Measurements from ENCODE around the gene AP1G2. TPM values are rescaled to one million over a fixed set of nuclear protein-coding genes. Genes with fewer than 3 reads are reported as not detected.

The AP1G2 gene
- total RNA-seq, 2 experiments from 2014 or later, result 306 to 333 TPM

- peaks cover 35% of the 10 kb centered on the region for H3K36me3 Mint-ChIP-seq (ENCODE audit: low read depth)
These were observed 9.1 kb downstream of the AP1G2 start for GRCh38 chr14:23558346-23559009.

GRCh38 chr14:23557946-23558345, 9.6 kb downstream of the AP1G2 start:
- H3K4me3 Mint-ChIP-seq, result peak overlapping the region; percentile 90
- H3K27ac Mint-ChIP-seq, result peak overlapping the region; percentile 70
- no peaks in the 10 kb centered on the region for H3K9me3 Mint-ChIP-seq
- peaks cover 44% of the 10 kb centered on the region for H3K4me1 Mint-ChIP-seq
- no peak for DNase-seq
- peaks cover 32% of the 10 kb centered on the region for H3K36me3 Mint-ChIP-seq (ENCODE audit: low read depth)
- CTCF ChIA-PET, result interaction anchor here (1.2 to 8.6 kb wide), 7 partner anchors 9 to 776 kb away, joined by 3 to 96 read pairs (median 3); partner anchors contain the start of gene AP1G2
- no peaks in the 10 kb centered on the region for H3K27me3 Mint-ChIP-seq
- POLR2A ChIA-PET, result interaction anchor here (0.6 kb wide), 1 partner anchor 8 kb away, joined by 3 read pairs; no protein-coding TSS in a partner anchor

More at GRCh38 chr14:23558346-23559009, 9.1 kb downstream of the AP1G2 start:
- peak overlapping the region; percentile 90 for H3K4me3 Mint-ChIP-seq
- peaks cover 47% of the 10 kb centered on the region for H3K4me1 Mint-ChIP-seq
- CTCF ChIA-PET, result interaction anchor here (1.0 to 8.6 kb wide), 7 partner anchors 9 to 775 kb away, joined by 3 to 96 read pairs (median 3); partner anchors contain the start of genes AP1G2 and PABPN1
- H3K27ac Mint-ChIP-seq, result peak overlapping the region; percentile 60
- no peaks in the 10 kb centered on the region for H3K9me3 Mint-ChIP-seq
- DNase-seq, result no peak
- POLR2A ChIA-PET, result interaction anchor here (0.5 to 0.6 kb wide), 3 partner anchors 8 to 102 kb away, joined by 3 to 4 read pairs (median 3); no protein-coding TSS in a partner anchor
- no peaks in the 10 kb centered on the region for H3K27me3 Mint-ChIP-seq

- POLR2A ChIA-PET, result interaction anchor here (0.6 kb wide), 1 partner anchor 9 kb away, joined by 3 read pairs; no protein-coding TSS in a partner anchor
- Mint-ChIP-seq H3K4me3 (peak overlapping the region; percentile 90), H3K36me3 (ENCODE audit: low read depth) (peaks cover 29% of the 10 kb centered on the region), H3K27ac (peak overlapping the region; percentile 70), H3K27me3 (no peaks in the 10 kb centered on the region), H3K4me1 (peaks cover 41% of the 10 kb centered on the region), H3K9me3 (no peaks in the 10 kb centered on the region)
- no peak for DNase-seq
- CTCF ChIA-PET, result interaction anchor here (1.0 to 8.6 kb wide), 5 partner anchors 10 to 396 kb away, joined by 3 to 96 read pairs (median 3); partner anchors contain the start of genes AP1G2 and DHRS4
These were observed 10.1 kb downstream of the AP1G2 start for GRCh38 chr14:23557521-23557920.

GRCh38 chr14:23556700-23557440, 10.7 kb downstream of the AP1G2 start:
- H3K4me3 Mint-ChIP-seq, result peak overlapping the region; percentile 90
- peaks cover 28% of the 10 kb centered on the region for H3K36me3 Mint-ChIP-seq (ENCODE audit: low read depth)
- POLR2A ChIA-PET, result interaction anchor here (0.6 kb wide), 1 partner anchor 12 kb away, joined by 3 read pairs; no protein-coding TSS in a partner anchor
- CTCF ChIA-PET, result interaction anchor here (1.0 to 8.6 kb wide), 4 partner anchors 10 to 397 kb away, joined by 3 to 96 read pairs (median 4); partner anchors contain the start of genes AP1G2 and DHRS4
- H3K9me3 Mint-ChIP-seq, result no peaks in the 10 kb centered on the region
- peak overlapping the region; percentile 96 for H3K27ac Mint-ChIP-seq
- H3K4me1 Mint-ChIP-seq, result peaks cover 43% of the 10 kb centered on the region
- DNase-seq, result no peak
- no peaks in the 10 kb centered on the region for H3K27me3 Mint-ChIP-seq

- Mint-ChIP-seq H3K4me3 (peak within 1 kb of the TSS; percentile 90), H3K27me3 (no peaks in the 10 kb centered on the region), H3K4me1 (peaks cover 49% of the 10 kb centered on the region), H3K36me3 (ENCODE audit: low read depth) (peaks cover 23% of the 10 kb centered on the region), H3K27ac (peak within 1 kb of the TSS; percentile 96), H3K9me3 (no peaks in the 10 kb centered on the region)
- POLR2A ChIA-PET, result interaction anchor here (0.6 kb wide), 3 partner anchors 13 to 790 kb away, joined by 3 to 8 read pairs (median 3); no protein-coding TSS in a partner anchor
- peak; percentile 96 for DNase-seq
- CTCF ChIA-PET, result interaction anchor here (1.0 to 8.6 kb wide), 3 partner anchors 16 to 398 kb away, joined by 3 to 96 read pairs (median 6); partner anchors contain the start of gene DHRS4
These were observed 11.5 kb downstream of the AP1G2 start, which contains the start of gene THTPA for GRCh38 chr14:23555882-23556699. THTPA (plus strand) TSS chr14:23556271; CDS start chr14:23556758, 487 bp downstream.

GRCh38 chr14:23555533-23555881, 12.1 kb downstream of the AP1G2 start:
- ChIA-PET CTCF (interaction anchor here (2.3 kb wide), 1 partner anchor 16 kb away, joined by 6 read pairs; no protein-coding TSS in a partner anchor), POLR2A (interaction anchor here (0.6 kb wide), 3 partner anchors 210 to 789 kb away, joined by 3 to 8 read pairs (median 3); no protein-coding TSS in a partner anchor)
- H3K36me3 Mint-ChIP-seq (ENCODE audit: low read depth), result peaks cover 19% of the 10 kb centered on the region
- H3K27ac Mint-ChIP-seq, result peak overlapping the region; percentile 96
- H3K4me1 Mint-ChIP-seq, result peaks cover 49% of the 10 kb centered on the region
- DNase-seq, result no peak
- H3K4me3 Mint-ChIP-seq, result peak overlapping the region; percentile 90
- no peaks in the 10 kb centered on the region for H3K9me3 Mint-ChIP-seq
- no peaks in the 10 kb centered on the region for H3K27me3 Mint-ChIP-seq

- no peak within 1 kb of the TSS for H3K4me3 Mint-ChIP-seq
- H3K4me1 Mint-ChIP-seq, result peaks cover 21% of the 10 kb centered on the region
- no peaks in the 10 kb centered on the region for H3K36me3 Mint-ChIP-seq (ENCODE audit: low read depth)
- POLR2A ChIA-PET, result no interaction called here
- H3K9me3 Mint-ChIP-seq, result no peaks in the 10 kb centered on the region
- CTCF ChIA-PET, result interaction anchor here (0.6 to 1.8 kb wide), 5 partner anchors 9 to 731 kb away, joined by 3 to 5 read pairs (median 3); no protein-coding TSS in a partner anchor
- peak; percentile 79 for DNase-seq
- H3K27ac Mint-ChIP-seq, result peak within 1 kb of the TSS; percentile 89
- H3K27me3 Mint-ChIP-seq, result no peaks in the 10 kb centered on the region
These were observed 16.1 kb downstream of the AP1G2 start, which contains the start of gene ZFHX2 for GRCh38 chr14:23551266-23552028. ZFHX2 (minus strand) TSS chr14:23551765; CDS start chr14:23535325, 16,440 bp downstream.

GRCh38 chr14:23550812-23551265, 16.8 kb downstream of the AP1G2 start:
- ChIA-PET POLR2A (no interaction called here), CTCF (interaction anchor here (1.5 to 1.8 kb wide), 2 partner anchors 9 kb away, joined by 3 to 5 read pairs; no protein-coding TSS in a partner anchor)
- peak overlapping the region; percentile 89 for H3K27ac Mint-ChIP-seq
- peaks cover 18% of the 10 kb centered on the region for H3K4me1 Mint-ChIP-seq
- no peaks in the 10 kb centered on the region for H3K9me3 Mint-ChIP-seq
- no peak overlapping the region for H3K4me3 Mint-ChIP-seq
- no peaks in the 10 kb centered on the region for H3K36me3 Mint-ChIP-seq (ENCODE audit: low read depth)
- no peak for DNase-seq
- H3K27me3 Mint-ChIP-seq, result no peaks in the 10 kb centered on the region

- ChIA-PET CTCF (interaction anchor here (1.0 to 2.0 kb wide), 4 partner anchors 10 to 17 kb away, joined by 3 to 7 read pairs (median 3); no protein-coding TSS in a partner anchor), POLR2A (interaction anchor here (1.0 kb wide), 1 partner anchor 72 kb away, joined by 3 read pairs; no protein-coding TSS in a partner anchor)
- Mint-ChIP-seq H3K27me3 (no peaks in the 10 kb centered on the region), H3K4me1 (peaks cover 16% of the 10 kb centered on the region), H3K36me3 (ENCODE audit: low read depth) (no peaks in the 10 kb centered on the region), H3K4me3 (no peak overlapping the region), H3K27ac (no peak overlapping the region), H3K9me3 (no peaks in the 10 kb centered on the region)
- DNase-seq, result no peak
These were observed 17.3 kb downstream of the AP1G2 start for GRCh38 chr14:23550131-23550811.

GRCh38 chr14:23548351-23549318, 19.0 kb downstream of the AP1G2 start:
- peaks cover 8% of the 10 kb centered on the region for H3K4me1 Mint-ChIP-seq
- H3K36me3 Mint-ChIP-seq (ENCODE audit: low read depth), result no peaks in the 10 kb centered on the region
- no peaks in the 10 kb centered on the region for H3K27me3 Mint-ChIP-seq
- POLR2A ChIA-PET, result interaction anchor here (1.0 kb wide), 1 partner anchor 71 kb away, joined by 3 read pairs; no protein-coding TSS in a partner anchor
- DNase-seq, result no peak
- H3K9me3 Mint-ChIP-seq, result no peaks in the 10 kb centered on the region
- H3K27ac Mint-ChIP-seq, result no peak overlapping the region
- CTCF ChIA-PET, result interaction anchor here (0.5 to 2.0 kb wide), 9 partner anchors 10 to 233 kb away, joined by 3 to 7 read pairs (median 3); no protein-coding TSS in a partner anchor
- no peak overlapping the region for H3K4me3 Mint-ChIP-seq
